Thyroid gland (tissue), 4 donors: Measurements from ENCODE around the gene WNT9B.

Source experiments
- CTCF ChIP-seq, 6 experiments: fragments of 200-600 bp in 3 of 6; fragments of 450-650 bp in 3 of 6; sonication (generic) in 3 of 6; IDR thresholded peaks; one replicate each; pipeline ENCODE4 v1.5.1; 2016 to 2019; ENCODE audit warnings: antibody characterized with exemption in 6 of 6, mild to moderate bottlenecking in 2 of 6, inconsistent platforms in 1 of 6, moderate library complexity in 1 of 6
- POLR2A ChIP-seq, 2 donors: fragments of 450-650 bp; IDR thresholded peaks; one replicate each; pipeline ENCODE4 v1.6.1; 2017; ENCODE audit warnings: antibody characterized with exemption in 2 of 2, mild to moderate bottlenecking in 2 of 2, moderate library complexity in 1 of 2

GRCh38 chr17:46890638-46891037, 39.3 kb downstream of the WNT9B start:
- no peak for TF ChIP-seq CTCF (IDR thresholded peaks at IDR 0.05)
- no peak for TF ChIP-seq POLR2A (IDR thresholded peaks at IDR 0.05)
